A549 treated with AZD9567 at 1 μM for 4 hours (cell line): ENCODE data around the gene PCDHAC2. TPM values are rescaled to one million over a fixed set of nuclear protein-coding genes. Genes with fewer than 3 reads are reported as not detected.

Source experiments
- total RNA-seq: library from RNA; stranded (reverse); fragments of 200-300 nt; extraction: Qiagen RNA extraction; gene quantifications from 5 replicates; pipeline ENCODE4 v1.2.3, GENCODE V29; 2022; ENCODE audit not compliant: insufficient read depth

The PCDHAC2 gene
- 3.1 to 3.5 TPM (median 3.3 TPM) in 5 replicates for total RNA-seq

DNA sequence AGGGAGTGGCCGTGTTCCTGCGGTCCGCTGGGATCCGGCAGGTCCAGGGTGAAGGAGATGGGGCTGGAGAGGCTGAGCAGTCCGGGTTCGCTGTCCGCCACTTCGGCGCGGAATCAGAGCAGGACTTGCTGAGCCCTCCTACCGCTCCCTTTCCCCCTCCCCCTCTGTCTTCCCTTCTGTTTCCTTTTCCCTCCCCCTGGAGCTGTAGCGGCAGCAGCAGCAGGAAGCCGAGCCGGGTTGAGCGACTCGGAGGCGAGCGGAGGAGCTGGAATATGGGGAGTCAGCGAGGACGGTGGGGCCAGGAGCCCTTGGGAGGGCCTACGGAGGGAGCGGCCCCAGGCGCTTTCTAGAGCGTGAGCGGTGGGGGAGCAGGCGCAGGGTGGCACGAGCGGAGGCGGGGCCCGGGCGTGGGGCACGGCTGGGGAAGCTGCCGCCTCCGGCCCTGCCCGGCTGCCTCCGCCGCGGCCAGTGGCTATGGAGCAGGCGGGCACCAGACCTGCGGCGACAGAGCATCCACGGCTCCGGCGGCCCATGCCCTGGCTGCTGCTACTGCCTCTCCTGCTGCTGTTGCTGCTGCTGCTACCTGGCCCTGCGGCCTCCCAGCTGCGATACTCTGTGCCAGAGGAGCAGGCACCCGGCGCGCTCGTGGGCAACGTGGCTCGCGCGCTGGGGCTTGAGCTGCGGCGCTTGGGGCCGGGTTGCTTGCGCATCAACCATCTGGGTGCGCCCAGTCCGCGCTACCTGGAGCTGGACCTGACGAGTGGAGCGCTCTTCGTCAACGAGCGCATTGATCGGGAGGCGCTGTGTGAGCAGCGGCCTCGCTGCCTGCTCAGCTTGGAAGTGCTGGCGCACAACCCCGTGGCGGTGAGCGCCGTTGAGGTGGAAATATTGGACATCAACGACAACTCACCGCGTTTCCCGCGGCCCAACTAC, at the start of gene PCDHAC2:
Gene PCDHAC2, plus strand, starts transcription at position 184 of the 933 bp plus-strand sequence. Its CDS starts 291 bp downstream, at position 475.

DNA sequence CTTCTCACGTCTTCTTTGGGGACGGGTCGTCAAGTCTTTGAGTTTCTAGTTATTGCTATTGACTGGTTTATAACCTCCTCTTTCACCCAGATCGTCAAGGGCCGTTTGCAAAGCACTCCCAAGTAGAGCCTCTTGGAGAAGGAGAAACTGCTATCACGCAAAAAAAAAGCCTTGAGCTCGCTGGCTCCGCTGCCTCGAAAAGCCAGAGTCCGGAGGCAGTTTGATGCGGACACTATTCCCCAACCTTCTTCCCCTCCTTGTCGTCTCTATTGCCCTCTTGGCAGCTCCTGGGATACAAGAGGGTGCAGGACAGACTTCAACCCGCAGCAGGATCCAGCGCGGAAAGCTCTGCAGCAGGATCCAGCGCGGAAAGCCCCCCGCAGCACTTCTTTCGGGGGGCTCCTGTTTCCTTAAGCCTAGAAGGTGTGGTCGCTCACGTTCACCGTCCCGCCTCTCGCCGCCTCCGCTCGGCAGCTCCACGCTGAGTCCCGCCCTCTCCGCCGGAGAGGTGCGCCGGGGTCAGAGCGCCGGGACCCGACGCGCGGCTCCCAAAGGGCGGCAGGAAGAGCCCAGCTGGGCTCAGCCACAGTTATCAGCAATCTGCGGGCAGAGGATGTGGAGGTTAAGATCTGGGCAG, 40.4 kb upstream of the PCDHAC2 start, which contains the start of gene PCDHAC1:
Gene PCDHAC1, plus strand, starts transcription at position 494 of the 637 bp plus-strand sequence. CDS start 594 bp downstream, outside the sequence.

Other genes with a start within 250 kb of the PCDHAC2 start
- gene PCDHA1, start 180.3 kb upstream of the PCDHAC2 start, total RNA-seq: 0.13 to 0.25 TPM (median 0.16 TPM) in 4 of 5 replicates, not detected in the other
- 0.03 to 0.08 TPM (median 0.07 TPM) in 4 of 5 replicates, not detected in the other for gene PCDHA2, start 171.6 kb upstream of the PCDHAC2 start, total RNA-seq
- gene PCDHA3, start 165.4 kb upstream of the PCDHAC2 start, total RNA-seq: 0.75 to 1.6 TPM (median 0.85 TPM) in 5 replicates
- gene PCDHA4, start 159.4 kb upstream of the PCDHAC2 start, total RNA-seq: 1.2 to 3.4 TPM (median 1.7 TPM) in 5 replicates
- 0.57 to 0.63 TPM (median 0.59 TPM) in 5 replicates for gene PCDHA5, start 144.9 kb upstream of the PCDHAC2 start, total RNA-seq
- gene PCDHA6, start 138.5 kb upstream of the PCDHAC2 start, total RNA-seq: 0.02 to 0.05 TPM (median 0.03 TPM) in 4 of 5 replicates, not detected in the other
- gene PCDHA7, start 132.2 kb upstream of the PCDHAC2 start, total RNA-seq: 0.09 to 0.12 TPM (median 0.12 TPM) in 4 of 5 replicates, not detected in the other
- 0.04 to 0.10 TPM (median 0.08 TPM) in 3 of 5 replicates, not detected in the others for gene PCDHA8, start 125.3 kb upstream of the PCDHAC2 start, total RNA-seq
- 0.02 TPM in 1 of 5 replicates, not detected in the others for gene PCDHA9, start 118.1 kb upstream of the PCDHAC2 start, total RNA-seq
- 0.01 to 0.05 TPM (median 0.02 TPM) in 3 of 5 replicates, not detected in the others for gene PCDHA10, start 110.6 kb upstream of the PCDHAC2 start, total RNA-seq
- 0.06 to 0.18 TPM (median 0.13 TPM) in 4 of 5 replicates, not detected in the other for gene PCDHA11, start 97.5 kb upstream of the PCDHAC2 start, total RNA-seq
- gene PCDHA12, start 91.2 kb upstream of the PCDHAC2 start, total RNA-seq: 1.6 to 3.1 TPM (median 2.8 TPM) in 5 replicates
- 0.05 to 0.07 TPM (median 0.06 TPM) in 4 of 5 replicates, not detected in the other for gene PCDHA13, start 84.4 kb upstream of the PCDHAC2 start, total RNA-seq
- 1.9 to 3.7 TPM (median 2.1 TPM) in 5 replicates for gene PCDHAC1, start 40.2 kb upstream of the PCDHAC2 start, total RNA-seq
- gene PCDHB1, start 84.9 kb downstream of the PCDHAC2 start, total RNA-seq: not detected in 5 replicates
- 0.77 to 3.1 TPM (median 3.1 TPM) in 5 replicates for gene PCDHB2, start 128.1 kb downstream of the PCDHAC2 start, total RNA-seq
- gene PCDHB3, start 134.0 kb downstream of the PCDHAC2 start, total RNA-seq: 0.02 to 0.05 TPM (median 0.03 TPM) in 3 of 5 replicates, not detected in the others
- gene PCDHB4, start 155.3 kb downstream of the PCDHAC2 start, total RNA-seq: 0.03 to 0.06 TPM (median 0.05 TPM) in 3 of 5 replicates, not detected in the others
- 1.2 to 2.1 TPM (median 1.3 TPM) in 5 replicates for gene PCDHB5, start 168.7 kb downstream of the PCDHAC2 start, total RNA-seq
- gene PCDHB6, start 183.6 kb downstream of the PCDHAC2 start, total RNA-seq: 0.71 to 1.3 TPM (median 0.88 TPM) in 5 replicates
- gene PCDHB7, start 206.2 kb downstream of the PCDHAC2 start, total RNA-seq: 0.02 TPM in 1 of 5 replicates, not detected in the others
- gene PCDHB8, start 211.3 kb downstream of the PCDHAC2 start, total RNA-seq: 0.21 to 0.30 TPM (median 0.25 TPM) in 4 of 5 replicates, not detected in the other
- 0.02 to 0.09 TPM (median 0.06 TPM) in 4 of 5 replicates, not detected in the other for gene PCDHB16, start 215.9 kb downstream of the PCDHAC2 start, total RNA-seq
- 0.02 to 0.20 TPM (median 0.05 TPM) in 3 of 5 replicates, not detected in the others for gene PCDHB9, start 220.7 kb downstream of the PCDHAC2 start, total RNA-seq
- 0.04 to 0.05 TPM in 2 of 5 replicates, not detected in the others for gene PCDHB10, start 225.9 kb downstream of the PCDHAC2 start, total RNA-seq
- 0.02 to 0.06 TPM (median 0.05 TPM) in 4 of 5 replicates, not detected in the other for gene PCDHB11, start 233.2 kb downstream of the PCDHAC2 start, total RNA-seq
- gene PCDHB12, start 242.2 kb downstream of the PCDHAC2 start, total RNA-seq: 0.06 TPM in 1 of 5 replicates, not detected in the others
- gene PCDHB13, start 247.4 kb downstream of the PCDHAC2 start, total RNA-seq: 0.05 to 0.06 TPM (median 0.06 TPM) in 4 of 5 replicates, not detected in the other